ENCODE data around the gene KLHL1.
A peak's percentile ranks its signal among the peaks of the same experiment; 100 is the strongest.

KLHL1 gene

GRCh38 chr13:69820180-69820579, 288.1 kb downstream of the KLHL1 start:
- TF ChIP-seq FOXM1 (IDR thresholded peaks at IDR 0.05; ENCODE audit: borderline replicate concordance, low read depth): no peak
- no peak for TF ChIP-seq CREB1 (IDR thresholded peaks at IDR 0.05; ENCODE audit: low read depth)
- TF ChIP-seq TAF1 (IDR thresholded peaks at IDR 0.05; ENCODE audit: low read depth): no peak
- no peak for TF ChIP-seq RAD21 (IDR thresholded peaks at IDR 0.05; ENCODE audit: low read depth)
- TF ChIP-seq TEAD4 (IDR thresholded peaks at IDR 0.05): no peak
- TF ChIP-seq NFIC (IDR thresholded peaks at IDR 0.05): no peak
- no peak for TF ChIP-seq REST (IDR thresholded peaks at IDR 0.05; ENCODE audit: low read depth)
- no peak for TF ChIP-seq EP300 (IDR thresholded peaks at IDR 0.05; ENCODE audit: borderline replicate concordance)
- TF ChIP-seq CEBPB (IDR thresholded peaks at IDR 0.05): no peak
- TF ChIP-seq, protein P1, sequence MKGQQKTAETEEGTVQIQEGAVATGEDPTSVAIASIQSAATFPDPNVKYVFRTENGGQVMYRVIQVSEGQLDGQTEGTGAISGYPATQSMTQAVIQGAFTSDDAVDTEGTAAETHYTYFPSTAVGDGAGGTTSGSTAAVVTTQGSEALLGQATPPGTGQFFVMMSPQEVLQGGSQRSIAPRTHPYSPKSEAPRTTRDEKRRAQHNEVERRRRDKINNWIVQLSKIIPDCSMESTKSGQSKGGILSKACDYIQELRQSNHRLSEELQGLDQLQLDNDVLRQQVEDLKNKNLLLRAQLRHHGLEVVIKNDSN (IDR thresholded peaks at IDR 0.05): no peak
- TF ChIP-seq YY1 (IDR thresholded peaks at IDR 0.05; ENCODE audit: low read depth): no peak
- no peak for TF ChIP-seq EGR1 (IDR thresholded peaks at IDR 0.05)

GRCh38 chr13:69817333-69817869, 290.9 kb downstream of the KLHL1 start:
- TF ChIP-seq FOXM1 (IDR thresholded peaks at IDR 0.05; ENCODE audit: borderline replicate concordance, low read depth) (no peak), YY1 (IDR thresholded peaks at IDR 0.05; ENCODE audit: low read depth) (no peak), RAD21 (IDR thresholded peaks at IDR 0.05; ENCODE audit: low read depth) (no peak), NFIC (IDR thresholded peaks at IDR 0.05) (no peak), EP300 (IDR thresholded peaks at IDR 0.05; ENCODE audit: borderline replicate concordance) (no peak), CREB1 (IDR thresholded peaks at IDR 0.05; ENCODE audit: low read depth) (no peak), TCF12 (IDR thresholded peaks at IDR 0.05; ENCODE audit: low read depth) (no peak), EGR1 (IDR thresholded peaks at IDR 0.05) (no peak), CEBPB (IDR thresholded peaks at IDR 0.05) (no peak)
- TF ChIP-seq, protein P2, sequence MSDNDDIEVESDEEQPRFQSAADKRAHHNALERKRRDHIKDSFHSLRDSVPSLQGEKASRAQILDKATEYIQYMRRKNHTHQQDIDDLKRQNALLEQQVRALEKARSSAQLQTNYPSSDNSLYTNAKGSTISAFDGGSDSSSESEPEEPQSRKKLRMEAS (IDR thresholded peaks at IDR 0.05): no peak

DNA sequence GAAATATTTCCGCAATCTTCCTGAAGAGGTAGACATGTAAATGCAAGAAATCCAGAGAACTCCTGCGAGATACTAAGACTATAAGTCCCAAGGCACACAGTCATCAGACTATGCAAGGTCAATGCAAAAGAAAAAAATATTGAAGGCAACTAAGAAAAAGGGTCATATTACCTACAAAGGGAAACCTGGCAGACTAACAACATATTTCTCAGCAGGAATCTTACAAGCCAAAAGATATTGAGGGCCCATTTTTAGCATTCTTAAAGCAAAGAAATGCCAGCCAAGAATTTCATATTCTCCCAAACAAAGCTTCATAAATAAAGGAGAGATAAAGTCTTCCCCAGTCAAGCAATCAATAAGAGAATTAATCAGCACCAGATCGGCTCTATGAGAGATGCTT, 299.1 kb downstream of the KLHL1 start:
- TF ChIP-seq TEAD4 (IDR thresholded peaks at IDR 0.05) (peak; percentile 61; the same call in 1 of the 2 replicates), CEBPB (IDR thresholded peaks at IDR 0.05) (no peak), CREB1 (IDR thresholded peaks at IDR 0.05; ENCODE audit: low read depth) (no peak), EGR1 (IDR thresholded peaks at IDR 0.05) (no peak), TAF1 (IDR thresholded peaks at IDR 0.05; ENCODE audit: low read depth) (no peak), TCF12 (IDR thresholded peaks at IDR 0.05; ENCODE audit: low read depth) (no peak), ZBTB7A (IDR thresholded peaks at IDR 0.05; ENCODE audit: low read depth) (no peak), NFIC (IDR thresholded peaks at IDR 0.05) (peak; percentile 73), EP300 (IDR thresholded peaks at IDR 0.05; ENCODE audit: borderline replicate concordance) (peak; percentile 43; the same call in 1 of the 2 replicates), YY1 (IDR thresholded peaks at IDR 0.05; ENCODE audit: low read depth) (no peak), REST (IDR thresholded peaks at IDR 0.05; ENCODE audit: low read depth) (no peak), RAD21 (IDR thresholded peaks at IDR 0.05; ENCODE audit: low read depth) (no peak), FOXM1 (IDR thresholded peaks at IDR 0.05; ENCODE audit: borderline replicate concordance, low read depth) (0 out of 2 replicates have a peak, but pooled peaks have one; percentile 32)
- TF ChIP-seq, protein P1 (IDR thresholded peaks at IDR 0.05): no peak
- TF ChIP-seq, protein P2 (IDR thresholded peaks at IDR 0.05): no peak

- TF ChIP-seq NFIC (IDR thresholded peaks at IDR 0.05): no peak
- TF ChIP-seq FOXM1 (IDR thresholded peaks at IDR 0.05; ENCODE audit: borderline replicate concordance, low read depth): no peak
- TF ChIP-seq CEBPB (IDR thresholded peaks at IDR 0.05): no peak
- TF ChIP-seq TAF1 (IDR thresholded peaks at IDR 0.05; ENCODE audit: low read depth): no peak
- TF ChIP-seq TEAD4 (IDR thresholded peaks at IDR 0.05): no peak
- no peak for TF ChIP-seq YY1 (IDR thresholded peaks at IDR 0.05; ENCODE audit: low read depth)
- TF ChIP-seq ZBTB7A (IDR thresholded peaks at IDR 0.05; ENCODE audit: low read depth): no peak
- no peak for TF ChIP-seq CREB1 (IDR thresholded peaks at IDR 0.05; ENCODE audit: low read depth)
- no peak for TF ChIP-seq RAD21 (IDR thresholded peaks at IDR 0.05; ENCODE audit: low read depth)
- no peak for TF ChIP-seq EGR1 (IDR thresholded peaks at IDR 0.05)
- TF ChIP-seq, protein P2 (IDR thresholded peaks at IDR 0.05): no peak
- no peak for TF ChIP-seq TCF12 (IDR thresholded peaks at IDR 0.05; ENCODE audit: low read depth)
- no peak for TF ChIP-seq EP300 (IDR thresholded peaks at IDR 0.05; ENCODE audit: borderline replicate concordance)
- TF ChIP-seq, protein P1 (IDR thresholded peaks at IDR 0.05): no peak
- TF ChIP-seq REST (IDR thresholded peaks at IDR 0.05; ENCODE audit: low read depth): no peak
Observed at GRCh38 chr13:69796256-69796655, 312.0 kb downstream of the KLHL1 start.

Data from Ishikawa (cell line).